M059J (cell line): ENCODE data around the gene MRTFA. TPM values are rescaled to one million over a fixed set of nuclear protein-coding genes. Genes with fewer than 3 reads are reported as not detected.

Experiments used
- DNase-seq: peaks from one replicate; pipeline ENCODE4 v3.0.0-alpha.2; 2012; ENCODE audit warnings: low read depth
- total RNA-seq: library from RNA; depleted of rRNA; stranded (reverse); fragments of >200 nt; shearing (Covaris generic); gene quantifications from 2 replicates; pipeline ENCODE4 v1.2.3, GENCODE V29; 2014

The MRTFA gene
- total RNA-seq, 1 experiment from 2014 or later, result 25.4 TPM

DNA sequence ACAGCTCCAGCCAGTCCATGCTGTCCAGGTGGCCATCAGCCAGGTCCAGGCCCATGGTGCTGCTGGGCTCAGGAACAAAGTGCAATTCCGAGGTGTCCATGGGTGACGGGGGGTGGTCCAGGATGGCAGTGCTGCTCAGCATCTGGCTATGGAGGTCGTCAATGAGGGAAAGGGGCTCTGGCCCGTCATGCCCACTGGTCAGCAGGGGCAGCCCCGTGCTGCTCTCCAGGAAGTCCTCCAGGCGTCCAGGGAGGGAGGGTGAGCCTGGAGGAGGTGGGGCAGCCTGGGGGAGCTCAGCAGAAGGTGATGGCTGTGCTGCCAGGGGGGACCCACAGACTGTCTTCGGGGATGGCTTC is 225.0 kb downstream of the MRTFA start:
- no peak for DNase-seq

- no peak for DNase-seq
Observed at GRCh38 chr22:40410731-40411505, 225.6 kb downstream of the MRTFA start.

DNA sequence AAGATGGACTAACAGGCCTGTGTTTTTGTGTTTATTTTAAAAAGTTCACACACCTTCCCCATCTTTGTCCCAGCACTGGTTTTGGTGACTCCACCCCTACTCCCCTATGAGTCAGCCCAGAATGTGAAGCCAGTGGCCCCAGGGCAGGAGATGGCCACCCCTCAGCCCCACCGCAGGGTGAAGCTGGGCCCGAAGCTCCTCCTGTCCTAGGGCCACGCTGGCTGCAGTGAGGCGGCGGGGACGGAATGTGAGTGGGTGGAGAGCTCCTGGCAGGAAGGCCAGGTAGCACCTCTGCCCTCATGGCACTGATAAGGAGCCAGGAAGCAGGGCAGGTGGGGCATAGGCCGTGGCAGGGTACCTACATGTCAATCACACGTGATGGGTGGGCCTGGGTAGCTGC is 226.2 kb downstream of the MRTFA start:
- DNase-seq, result peak; percentile 80

- DNase-seq, result no peak
Observed at GRCh38 chr22:40409613-40410113, 226.9 kb downstream of the MRTFA start.

DNA sequence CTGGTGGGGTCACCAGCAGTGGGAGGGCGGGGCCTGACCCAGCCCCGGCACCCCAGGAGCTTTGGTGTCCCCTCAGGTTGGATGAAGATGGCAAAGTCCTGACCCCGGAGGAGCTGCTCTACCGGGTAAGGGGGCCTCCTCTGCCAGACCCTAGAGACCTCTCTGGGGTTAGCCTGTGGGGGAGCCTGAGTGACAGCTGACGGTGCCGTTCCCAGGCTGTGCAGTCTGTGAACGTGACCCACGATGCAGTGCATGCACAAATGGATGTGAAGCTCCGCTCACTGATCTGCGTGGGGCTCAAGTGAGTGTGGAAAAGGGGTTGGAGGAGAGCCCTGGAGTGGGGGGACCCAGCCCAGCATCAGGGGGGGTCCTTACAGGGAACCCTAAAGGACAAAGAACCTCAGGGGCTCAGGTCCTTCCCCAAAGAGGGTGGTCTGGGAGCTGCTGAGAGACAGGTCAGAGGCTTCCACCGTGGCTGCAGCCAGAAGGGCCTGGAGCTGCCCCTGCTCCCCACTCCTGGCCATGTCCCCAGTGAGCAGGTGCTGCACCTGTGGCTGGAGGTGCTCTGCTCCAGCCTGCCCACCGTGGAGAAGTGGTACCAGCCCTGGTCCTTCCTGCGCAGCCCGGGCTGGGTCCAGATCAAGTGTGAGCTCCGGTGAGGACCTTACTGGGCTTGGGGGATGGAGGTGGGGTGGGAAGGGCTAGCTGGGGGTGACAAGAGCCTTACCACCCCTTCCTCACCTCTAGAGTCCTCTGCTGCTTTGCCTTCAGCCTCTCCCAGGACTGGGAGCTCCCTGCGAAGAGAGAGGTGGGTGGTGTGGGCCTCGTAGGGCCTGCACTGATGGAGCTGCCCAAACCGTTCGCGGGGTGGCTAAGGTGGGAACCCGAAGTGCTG is 227.6 kb downstream of the MRTFA start:
- DNase-seq, result no peak

DNA sequence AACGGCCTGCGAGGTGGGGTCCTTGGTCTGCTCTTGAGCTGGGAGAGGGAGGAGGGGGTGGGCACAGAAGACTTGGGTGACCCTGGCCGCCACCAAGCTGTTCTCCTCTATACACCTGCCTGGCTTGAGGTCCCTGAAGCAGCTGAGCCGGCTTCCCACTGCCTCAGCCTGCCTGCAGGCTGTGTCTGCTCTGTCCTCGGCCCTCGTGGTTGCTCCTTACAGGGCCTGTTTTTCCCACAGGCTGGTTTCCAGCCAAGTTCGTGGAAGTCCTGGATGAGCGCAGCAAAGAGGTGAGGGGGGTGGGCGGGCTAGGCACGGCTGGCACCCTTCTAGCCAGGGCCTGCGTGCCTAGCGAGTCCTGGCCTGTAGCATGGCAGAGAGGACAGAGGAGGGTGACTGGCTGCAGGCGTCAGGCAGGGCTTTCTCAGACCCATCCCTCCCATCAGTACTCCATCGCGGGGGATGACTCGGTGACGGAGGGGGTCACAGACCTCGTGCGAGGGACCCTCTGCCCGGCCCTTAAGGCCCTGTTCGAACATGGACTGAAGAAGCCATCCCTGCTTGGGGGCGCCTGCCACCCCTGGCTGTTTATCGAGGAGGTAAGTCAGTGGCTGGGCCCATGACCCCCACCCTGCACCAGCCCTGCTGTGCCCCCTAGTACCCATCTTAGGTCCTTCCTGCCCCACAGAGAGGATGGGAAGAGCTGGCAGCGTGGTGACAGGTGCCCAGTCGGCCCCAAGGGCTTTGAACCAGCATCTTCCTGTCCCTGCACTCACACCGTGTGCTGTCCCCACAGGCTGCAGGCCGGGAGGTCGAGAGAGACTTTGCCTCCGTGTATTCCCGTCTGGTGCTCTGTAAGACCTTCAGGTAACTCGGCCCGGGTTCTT is 228.4 kb downstream of the MRTFA start:
- DNase-seq, result no peak

GRCh38 chr22:40407021-40407761 is 229.3 kb downstream of the MRTFA start:
- DNase-seq, result no peak

DNA sequence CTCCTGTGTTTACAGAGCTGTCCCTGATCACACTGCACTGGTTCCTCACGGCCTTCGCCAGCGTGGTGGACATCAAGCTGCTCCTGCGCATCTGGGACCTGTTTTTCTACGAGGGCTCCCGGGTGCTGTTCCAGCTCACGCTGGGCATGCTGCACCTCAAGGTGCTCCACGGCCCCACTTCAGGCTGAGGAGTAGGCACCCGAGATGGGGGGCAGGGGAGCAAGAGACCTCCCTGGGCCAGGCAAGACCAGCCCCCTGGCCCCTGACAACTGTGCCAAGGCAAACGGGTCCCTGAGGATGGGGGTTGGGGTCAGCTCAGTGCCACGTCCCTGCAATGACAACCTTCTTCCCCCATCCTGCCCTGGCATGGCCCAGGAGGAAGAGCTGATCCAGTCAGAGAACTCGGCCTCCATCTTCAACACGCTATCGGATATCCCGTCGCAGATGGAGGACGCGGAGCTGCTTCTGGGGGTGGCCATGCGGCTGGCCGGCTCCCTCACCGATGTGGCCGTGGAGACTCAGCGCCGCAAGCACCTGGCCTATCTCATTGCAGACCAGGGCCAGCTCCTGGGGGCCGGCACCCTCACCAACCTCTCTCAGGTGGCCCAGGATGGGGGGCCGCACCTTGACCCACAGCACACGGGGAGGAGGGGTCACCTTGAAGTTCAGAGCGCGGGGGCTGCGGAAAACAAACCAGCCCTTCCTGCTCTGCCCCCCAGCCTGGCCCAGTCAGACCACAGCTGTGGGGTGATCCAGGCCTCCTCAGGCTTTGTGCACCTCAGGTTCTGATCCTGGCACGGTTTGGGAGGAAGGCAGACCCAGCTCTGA is 230.2 kb downstream of the MRTFA start:
- no peak for DNase-seq

- no peak for DNase-seq
Observed at GRCh38 chr22:40405178-40406062, 231.1 kb downstream of the MRTFA start.

DNA sequence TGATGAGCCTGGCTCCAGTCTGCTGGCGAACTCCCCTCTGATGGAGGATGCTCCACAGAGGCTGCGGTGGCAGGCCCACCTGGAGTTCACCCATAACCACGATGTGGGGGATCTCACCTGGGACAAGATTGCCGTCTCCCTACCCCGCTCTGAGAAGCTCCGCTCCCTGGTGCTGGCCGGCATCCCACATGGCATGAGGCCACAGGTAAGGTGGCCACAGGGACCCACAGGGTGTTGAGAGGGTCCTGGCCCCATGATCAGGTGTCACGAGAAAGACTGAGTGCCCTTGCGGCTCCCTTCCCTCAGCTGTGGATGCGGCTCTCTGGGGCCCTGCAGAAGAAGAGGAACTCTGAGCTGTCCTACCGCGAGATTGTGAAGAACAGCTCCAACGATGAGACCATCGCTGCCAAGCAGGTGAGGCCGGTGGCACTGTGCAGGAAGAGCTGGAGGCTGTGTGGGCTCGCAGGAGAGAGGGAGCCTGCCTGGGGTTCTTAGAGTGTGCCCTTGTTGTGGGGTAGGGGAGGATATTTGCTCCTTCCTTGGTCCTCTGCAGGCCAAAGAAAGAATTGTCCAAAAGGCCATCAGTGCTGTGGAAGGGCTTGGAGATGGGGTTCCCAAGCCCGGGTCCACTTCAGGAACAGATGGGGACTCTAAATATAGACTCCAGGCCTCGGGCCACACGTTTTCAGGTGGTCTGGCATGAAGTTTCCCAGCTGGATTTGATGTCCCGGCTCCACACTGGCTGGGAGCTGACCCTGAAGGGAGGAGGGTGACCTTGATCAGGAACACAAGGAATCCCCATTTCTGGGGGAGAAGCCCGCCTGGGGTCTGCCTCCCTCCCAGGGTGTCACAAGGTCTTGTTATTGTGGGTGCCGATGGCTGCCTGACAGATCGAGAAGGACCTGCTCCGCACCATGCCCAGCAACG is 232.0 kb downstream of the MRTFA start:
- no peak for DNase-seq

DNA sequence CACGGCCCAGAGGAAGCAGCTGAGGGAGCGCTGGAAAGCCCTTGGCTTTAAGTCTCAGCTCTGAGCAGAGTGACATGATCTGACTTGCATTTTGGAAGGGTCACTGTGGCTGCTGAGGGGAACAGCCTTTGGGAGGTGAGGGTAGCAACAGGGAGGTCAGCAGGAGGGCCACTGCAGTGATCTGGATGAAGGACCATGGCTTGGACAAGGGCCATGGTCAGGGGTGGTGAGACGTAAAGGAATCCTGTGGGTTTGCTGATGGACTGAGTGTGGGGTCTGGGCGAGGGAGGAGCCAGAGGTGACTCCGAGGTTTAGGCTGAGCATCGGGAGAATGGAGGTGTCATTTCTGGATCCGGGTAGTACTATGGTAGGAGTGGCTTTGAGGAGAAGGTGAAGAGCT is 232.9 kb downstream of the MRTFA start:
- no peak for DNase-seq

DNA sequence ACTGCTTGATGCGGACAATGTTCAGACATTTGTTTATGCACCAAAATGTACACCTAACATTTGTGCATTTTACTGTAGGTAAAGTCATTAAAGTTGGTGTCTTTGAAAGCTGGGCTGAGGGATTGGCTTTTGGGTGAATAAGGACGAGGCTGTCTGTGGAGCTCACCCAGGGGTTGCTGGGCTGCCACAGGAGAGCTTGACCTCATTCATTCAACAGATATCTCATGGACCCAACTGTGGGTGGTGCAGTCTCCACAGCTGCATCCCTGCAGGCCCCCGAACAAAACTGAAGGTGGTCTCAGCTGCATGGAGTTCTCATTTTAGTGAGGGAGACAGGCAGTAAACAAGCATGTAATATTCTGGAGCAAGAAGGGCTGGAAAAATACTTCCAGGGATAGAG is 233.4 kb downstream of the MRTFA start:
- no peak for DNase-seq

DNA sequence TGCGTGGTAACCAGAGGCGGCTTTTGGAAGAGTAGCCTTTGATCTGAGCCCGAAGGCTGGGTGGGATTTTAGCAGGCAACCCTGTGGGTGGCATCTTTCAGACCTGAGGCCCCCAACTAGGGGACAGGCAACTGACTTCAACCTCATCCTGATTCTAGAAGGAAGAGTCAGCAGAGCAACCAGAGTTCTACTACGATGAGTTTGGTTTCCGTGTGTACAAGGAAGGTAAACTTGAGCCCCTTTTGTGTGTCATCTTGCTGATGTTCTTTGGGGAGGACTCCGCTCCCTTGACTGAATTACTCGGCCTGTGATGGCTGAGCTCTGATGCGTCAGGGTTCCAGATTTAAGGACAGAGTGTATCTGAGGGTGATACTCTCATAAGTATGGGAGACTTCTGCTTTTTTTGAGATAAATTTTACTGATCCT is 234.5 kb downstream of the MRTFA start:
- DNase-seq, result no peak

GRCh38 chr22:40401532-40401931 is 235.0 kb downstream of the MRTFA start:
- DNase-seq, result no peak

DNA sequence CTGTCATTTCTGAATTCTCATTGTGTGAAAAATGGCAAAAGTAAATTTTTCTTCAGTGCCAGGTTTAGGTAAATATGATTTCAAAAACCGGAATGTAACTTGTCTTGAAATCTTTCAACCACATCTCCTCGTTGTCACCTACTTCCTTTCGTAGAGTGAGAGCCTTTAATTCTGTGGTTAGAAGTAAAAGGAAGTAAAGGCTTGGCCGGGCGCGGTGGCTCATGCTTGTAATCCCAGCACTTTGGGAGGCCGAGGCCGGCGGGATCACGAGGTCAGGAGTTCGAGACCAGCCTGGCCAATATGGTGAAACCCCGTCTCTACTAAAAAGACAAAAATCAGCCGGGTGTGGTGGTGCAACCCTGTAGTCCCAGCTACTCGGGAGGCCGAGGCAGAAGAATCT is 236.4 kb downstream of the MRTFA start:
- no peak for DNase-seq

DNA sequence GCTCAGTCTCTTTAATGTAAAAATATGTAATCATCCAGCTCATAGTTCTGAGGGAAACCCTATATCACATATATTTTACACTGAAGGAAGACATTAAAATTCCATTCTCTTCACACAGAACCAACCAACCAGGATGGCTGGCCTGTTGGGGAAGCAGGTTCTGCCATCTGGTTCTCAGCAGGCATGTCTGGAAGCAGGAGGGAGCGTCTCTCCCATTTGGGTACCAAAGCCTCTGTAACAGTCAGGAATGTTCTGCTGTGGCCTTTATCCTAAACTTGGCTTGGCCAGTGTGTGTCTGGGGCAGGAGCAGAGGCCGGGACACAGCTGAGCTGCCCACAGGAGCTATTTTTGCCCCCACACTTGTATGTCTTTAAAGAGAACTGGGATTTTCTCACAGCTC is 236.9 kb downstream of the MRTFA start:
- no peak for DNase-seq

DNA sequence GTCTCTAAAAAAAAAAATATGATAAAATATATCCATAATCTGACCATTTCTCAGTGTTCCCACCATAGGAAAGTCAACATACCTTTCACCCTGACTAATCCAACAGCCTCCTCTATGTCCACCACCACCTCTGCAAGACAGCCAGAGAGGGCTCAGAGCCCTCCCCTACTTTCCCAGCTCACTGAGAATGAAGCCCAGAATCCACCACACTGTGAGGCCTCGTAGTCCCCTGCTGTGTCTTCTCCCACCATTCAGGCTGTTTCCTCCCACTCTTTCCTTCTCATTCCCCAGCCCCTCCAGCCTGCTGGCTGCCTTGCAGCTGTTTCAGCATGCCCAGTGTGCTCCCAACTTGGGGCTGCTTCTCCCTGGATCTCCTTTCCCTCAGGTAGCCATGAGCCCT is 239.1 kb downstream of the MRTFA start:
- no peak for DNase-seq

DNA sequence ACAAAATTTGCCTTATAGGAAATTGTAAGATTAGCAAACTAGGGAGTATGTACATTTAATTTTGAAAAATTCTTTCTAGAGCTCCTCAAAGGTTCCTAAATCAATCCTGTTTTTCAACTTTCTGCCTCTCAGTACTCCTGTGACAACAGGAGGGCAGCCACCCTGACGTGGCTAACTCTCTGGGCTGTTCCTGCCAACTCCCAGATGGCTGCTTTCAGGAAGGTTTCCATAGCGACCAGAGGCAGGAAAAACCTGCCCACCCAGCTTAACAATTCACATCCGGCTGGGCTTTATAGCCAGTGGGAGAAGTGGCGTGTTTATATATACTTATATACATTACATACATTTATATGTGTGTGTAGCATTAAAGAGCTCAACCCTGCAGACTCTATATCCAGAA is 239.6 kb downstream of the MRTFA start:
- DNase-seq, result no peak
